ENCODE results near the gene MYO16. TPM values are rescaled to one million over a fixed set of nuclear protein-coding genes. Genes with fewer than 3 reads are reported as not detected.
A peak's percentile ranks its signal among the peaks of the same experiment; 100 is the strongest.

The MYO16 gene
- total RNA-seq, 1 experiment from 2014 or later: not detected

DNA sequence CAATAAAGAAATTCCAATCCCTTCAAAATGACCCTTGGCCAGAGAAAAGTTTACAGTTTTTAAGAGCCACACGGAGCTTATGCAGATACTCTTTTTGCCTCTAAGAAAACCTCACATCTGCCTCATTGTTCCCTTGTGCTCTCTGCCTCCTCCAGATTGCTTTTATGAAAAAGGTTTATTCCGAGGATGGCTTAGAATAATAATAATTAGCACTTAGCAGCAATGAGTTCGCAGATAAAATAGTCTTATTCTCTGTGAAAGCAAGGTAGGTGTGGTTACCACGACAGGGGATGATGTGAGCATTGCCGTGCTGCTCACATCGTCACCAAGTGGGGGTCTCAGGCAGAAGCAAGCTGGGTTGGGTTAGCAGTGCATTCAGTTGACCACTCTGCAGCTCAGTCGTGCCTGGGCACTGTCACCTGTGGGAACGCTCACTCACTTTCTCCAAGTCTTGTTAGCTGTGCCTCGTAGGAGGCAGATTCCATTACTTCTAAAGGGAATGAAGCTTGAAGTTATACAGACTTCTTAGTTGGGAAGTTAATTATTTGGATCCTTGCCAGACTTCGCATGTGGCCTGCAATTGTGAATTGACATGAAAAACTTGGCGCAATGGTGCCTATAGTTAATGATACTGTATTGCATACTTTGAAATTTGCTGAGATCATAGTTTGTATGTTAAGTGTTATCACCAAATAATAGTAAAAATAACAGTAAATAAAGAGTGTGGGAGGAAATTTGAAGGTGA is 157.2 kb downstream of the MYO16 start:
- Histone ChIP-seq H4K8ac (replicated peaks; ENCODE audit: insufficient read length, low read depth, low read length) (no peak overlapping the region), H3K23me2 (ENCODE audit: insufficient read length, low read depth, low read length, poor library complexity, severe bottlenecking) (no peaks in the 10 kb centered on the region), H4K91ac (ENCODE audit: insufficient read length, low read depth, low read length) (no peak overlapping the region), H4K5ac (ENCODE audit: insufficient read length, low read depth, low read length) (no peak overlapping the region), H2BK120ac (ENCODE audit: low read depth, low read length, poor library complexity, severe bottlenecking) (no peak overlapping the region), H4K20me1 (ENCODE audit: control insufficient read depth, insufficient read depth, insufficient read length) (no peaks in the 10 kb centered on the region), H3K4me1 (ENCODE audit: insufficient read depth, low read length) (no peaks in the 10 kb centered on the region; the same call in 1 of the 2 replicates), H2BK15ac (ENCODE audit: low read depth, low read length) (no peak overlapping the region), H2BK5ac (ENCODE audit: insufficient read length, low read length) (no peak overlapping the region), H3K23ac (ENCODE audit: insufficient read length, low read depth, low read length) (no peak overlapping the region), H3K4me2 (ENCODE audit: insufficient read depth, insufficient read length, low read length) (no peak overlapping the region), H2AK5ac (ENCODE audit: insufficient read length, low read length) (no peak overlapping the region), H2AFZ (ENCODE audit: low read length) (no peak overlapping the region), H3K18ac (ENCODE audit: insufficient read length, low read depth, low read length) (no peak overlapping the region), H3K79me1 (ENCODE audit: insufficient read depth, low read depth, low read length, poor library complexity, severe bottlenecking) (no peaks in the 10 kb centered on the region), H3K56ac (ENCODE audit: insufficient read length, low read depth, low read length) (no peak overlapping the region), H3K27ac (ENCODE audit: insufficient read length, low read depth, low read length) (no peak overlapping the region), H3K9ac (ENCODE audit: extremely low read depth, insufficient read length, low read length) (no peak overlapping the region), H3T11ph (ENCODE audit: low read length) (no peak overlapping the region), H3K9me3 (ENCODE audit: control insufficient read depth, low read depth, low read length) (no peaks in the 10 kb centered on the region), H2BK20ac (ENCODE audit: low read depth, low read length, poor library complexity, severe bottlenecking) (no peak overlapping the region), H3K27me3 (ENCODE audit: insufficient read depth, low read length) (no peaks in the 10 kb centered on the region), H3K4ac (ENCODE audit: low read depth, low read length) (no peak overlapping the region), H3K79me2 (ENCODE audit: insufficient read depth, low read length) (no peaks in the 10 kb centered on the region), H2BK12ac (ENCODE audit: insufficient read length, low read depth, low read length) (no peak overlapping the region), H3K14ac (ENCODE audit: insufficient read depth, low read length) (no peak overlapping the region)
- no CpG with 5 or more reads among the region's 11 CpGs for WGBS (ENCODE audit: extremely low coverage, insufficient read length, low lambda C conversion rate)
- Mint-ChIP-seq H3K9me3 (peaks cover 21% of the 10 kb centered on the region in 2 experiments), H3K27ac (peak overlapping the region in 1 of 3 experiments; percentile 38; a peak in 1 of 7 replicates), H3K36me3 (ENCODE audit: insufficient read depth in 1 of 3, low read depth in 3 of 3) (peaks cover 9 to 23% (median 19%) of the 10 kb centered on the region in 3 experiments), H3K27me3 (ENCODE audit: low read depth) (peaks cover 3% of the 10 kb centered on the region; the same call in 1 of the 2 replicates), H3K4me1 (peaks cover 14 to 15% of the 10 kb centered on the region in 2 experiments), H3K4me3 (no peak overlapping the region)
- no peak for DNase-seq
- TF ChIP-seq, protein P1, sequence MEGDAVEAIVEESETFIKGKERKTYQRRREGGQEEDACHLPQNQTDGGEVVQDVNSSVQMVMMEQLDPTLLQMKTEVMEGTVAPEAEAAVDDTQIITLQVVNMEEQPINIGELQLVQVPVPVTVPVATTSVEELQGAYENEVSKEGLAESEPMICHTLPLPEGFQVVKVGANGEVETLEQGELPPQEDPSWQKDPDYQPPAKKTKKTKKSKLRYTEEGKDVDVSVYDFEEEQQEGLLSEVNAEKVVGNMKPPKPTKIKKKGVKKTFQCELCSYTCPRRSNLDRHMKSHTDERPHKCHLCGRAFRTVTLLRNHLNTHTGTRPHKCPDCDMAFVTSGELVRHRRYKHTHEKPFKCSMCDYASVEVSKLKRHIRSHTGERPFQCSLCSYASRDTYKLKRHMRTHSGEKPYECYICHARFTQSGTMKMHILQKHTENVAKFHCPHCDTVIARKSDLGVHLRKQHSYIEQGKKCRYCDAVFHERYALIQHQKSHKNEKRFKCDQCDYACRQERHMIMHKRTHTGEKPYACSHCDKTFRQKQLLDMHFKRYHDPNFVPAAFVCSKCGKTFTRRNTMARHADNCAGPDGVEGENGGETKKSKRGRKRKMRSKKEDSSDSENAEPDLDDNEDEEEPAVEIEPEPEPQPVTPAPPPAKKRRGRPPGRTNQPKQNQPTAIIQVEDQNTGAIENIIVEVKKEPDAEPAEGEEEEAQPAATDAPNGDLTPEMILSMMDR (conservative IDR thresholded peaks at IDR 0.05): no peak
